HG03439 (cell line): Measurements from ENCODE around the gene PCBD1.

Experiments
- ATAC-seq: cut with Tn5 transposase; IDR thresholded peaks from one replicate; pipeline ENCODE4 v1.9.1; 2021; ENCODE audit warnings: mild to moderate bottlenecking, moderate library complexity; ENCODE audit not compliant: unreplicated experiment

The PCBD1 gene

GRCh38 chr10:70918851-70919530, 30.6 kb upstream of the PCBD1 start:
- ATAC-seq, result no peak

GRCh38 chr10:70917635-70918034, 29.3 kb upstream of the PCBD1 start:
- no peak for ATAC-seq

DNA sequence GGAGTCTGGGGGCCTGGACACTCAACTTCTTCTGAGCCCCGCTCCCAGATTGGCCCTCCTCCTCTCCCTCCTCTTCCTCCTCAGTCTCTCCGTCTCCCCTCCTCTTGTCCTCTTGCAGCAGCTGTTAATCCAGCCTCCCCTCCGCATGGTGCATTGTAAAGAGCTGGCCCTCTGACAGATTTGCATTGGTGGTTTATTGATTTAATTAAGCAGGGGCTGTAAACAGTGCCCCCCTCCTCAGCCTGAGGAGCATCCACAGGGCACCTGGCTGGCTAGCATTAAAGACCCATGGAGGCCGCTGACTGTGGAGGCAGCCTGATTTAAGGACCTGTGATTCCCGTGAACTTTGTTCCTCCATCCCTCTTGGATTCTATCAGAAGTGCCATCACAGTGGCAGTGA, 28.9 kb upstream of the PCBD1 start:
- no peak for ATAC-seq

DNA sequence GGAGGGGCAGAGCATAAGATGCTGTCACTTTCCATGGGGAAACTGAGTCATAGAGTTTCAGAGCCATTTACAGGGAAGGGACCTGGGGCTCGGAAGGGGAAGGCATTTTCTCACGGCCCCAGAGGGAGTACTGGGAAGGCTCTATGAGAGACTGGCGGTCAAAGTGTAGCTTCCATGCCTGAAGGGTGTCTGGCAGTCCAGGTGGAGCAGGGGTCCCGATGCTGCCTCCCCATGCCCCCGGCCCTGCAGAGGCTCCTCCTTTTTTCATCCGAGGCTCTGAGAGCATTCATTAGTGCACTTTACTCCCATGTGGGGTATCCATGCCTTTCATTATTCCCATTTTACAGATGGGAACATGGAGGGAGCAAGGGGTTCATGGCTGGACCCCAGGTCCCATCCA, 27.9 kb upstream of the PCBD1 start:
- ATAC-seq, result no peak

GRCh38 chr10:70915806-70916205, 27.4 kb upstream of the PCBD1 start:
- ATAC-seq, result no peak

- ATAC-seq, result no peak
Observed at GRCh38 chr10:70915206-70915605, 26.8 kb upstream of the PCBD1 start.

DNA sequence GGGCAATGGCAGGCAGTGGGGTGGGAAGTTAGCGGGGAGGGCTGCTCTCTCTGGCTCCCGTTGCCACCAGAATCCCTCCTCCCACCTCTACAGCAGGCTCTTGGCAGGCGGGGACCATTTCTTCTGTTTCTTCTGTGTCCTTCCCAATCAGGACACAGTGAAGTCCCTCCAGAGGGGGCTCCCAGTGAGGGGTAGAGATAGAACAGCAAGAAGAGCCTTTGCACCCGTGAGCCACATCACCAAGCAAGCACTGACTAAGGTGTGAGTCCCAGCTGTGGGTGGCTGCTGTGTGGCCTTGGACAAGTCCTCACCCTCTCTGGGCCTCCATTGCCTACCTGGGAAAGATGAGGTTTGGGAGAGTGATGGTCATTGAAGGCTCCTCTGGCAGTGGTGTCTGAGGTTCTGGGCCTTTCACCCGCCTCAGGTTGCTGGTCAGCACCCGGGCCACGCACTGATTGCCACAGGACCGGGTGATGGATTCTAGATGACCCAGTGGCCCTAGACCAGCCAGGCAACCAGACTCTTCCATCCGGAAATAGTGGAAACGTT, 26.0 kb upstream of the PCBD1 start:
- no peak for ATAC-seq

GRCh38 chr10:70913893-70914240, 25.5 kb upstream of the PCBD1 start:
- ATAC-seq, result no peak

DNA sequence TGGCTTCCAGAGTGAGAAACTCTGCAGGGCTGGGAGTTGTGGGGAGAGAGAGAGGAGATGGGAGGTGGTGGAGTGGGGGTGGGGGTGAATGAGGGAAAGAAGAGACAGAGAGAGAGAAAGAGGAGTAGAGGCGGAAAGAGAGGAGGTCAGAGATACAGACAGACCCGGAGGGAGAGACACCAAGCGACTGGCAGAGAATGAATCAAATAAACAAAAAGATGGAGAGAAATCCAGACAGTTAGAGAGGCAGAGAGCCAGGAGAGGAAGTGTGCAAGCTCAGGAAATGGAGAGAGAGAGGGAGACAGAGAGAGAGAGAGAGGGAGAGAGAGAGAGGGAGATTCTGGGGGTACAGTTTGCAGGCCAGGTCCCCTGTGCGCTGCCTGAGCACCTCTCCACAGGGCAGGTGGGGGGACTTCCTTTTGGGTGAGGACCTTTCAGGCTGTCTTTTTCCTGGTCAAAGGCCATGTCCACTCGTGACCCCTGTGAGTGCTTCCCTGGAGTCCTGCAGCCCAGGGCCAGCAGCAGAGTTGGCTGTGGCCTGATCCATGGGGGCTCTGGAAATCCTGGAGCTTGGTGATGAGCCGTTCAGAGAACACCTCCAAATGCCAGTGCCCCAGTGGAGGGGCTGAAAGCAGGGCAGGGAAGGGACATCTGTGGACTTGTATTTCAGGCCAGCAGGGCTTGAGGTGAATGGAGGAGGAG, 25.0 kb upstream of the PCBD1 start:
- no peak for ATAC-seq

DNA sequence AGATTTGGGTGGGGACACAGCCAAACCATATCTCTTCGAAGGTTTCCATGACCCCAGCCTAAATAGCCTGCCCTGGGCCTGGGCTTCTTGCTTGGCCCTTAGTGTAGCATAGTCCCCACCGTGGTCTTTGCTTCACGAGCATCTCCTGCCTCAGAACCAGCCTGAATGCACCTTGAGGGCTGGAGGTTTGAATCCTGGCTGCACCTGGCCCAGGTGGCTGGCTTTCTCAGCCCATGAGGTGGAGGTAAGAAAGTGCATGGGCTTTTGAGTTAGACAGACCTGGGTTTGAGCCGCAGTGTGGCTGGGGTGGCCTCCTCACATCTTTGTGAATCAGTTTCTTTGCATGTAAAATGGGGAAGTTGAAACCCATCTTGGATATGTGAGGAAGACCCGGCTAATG, 24.2 kb upstream of the PCBD1 start:
- no peak for ATAC-seq

DNA sequence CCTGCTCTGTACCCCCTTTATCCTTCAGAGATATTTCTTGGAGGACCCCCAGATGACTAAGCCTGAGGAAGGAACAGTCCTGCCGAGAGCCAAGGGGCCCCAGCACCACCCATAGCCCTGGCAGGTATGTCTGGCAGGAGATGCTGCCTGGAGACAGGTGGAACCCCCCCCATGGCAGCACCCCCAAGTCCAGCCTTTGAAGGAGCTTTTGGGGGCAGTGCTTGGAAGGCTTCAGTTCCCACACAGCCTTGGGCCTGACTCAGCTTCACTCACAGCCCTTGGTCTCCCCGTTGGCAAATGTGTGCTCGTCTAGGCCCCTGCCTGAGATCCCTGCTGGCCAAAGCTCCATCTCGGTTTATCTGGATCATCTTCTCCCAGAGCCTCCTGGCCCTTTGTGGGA, 23.0 kb upstream of the PCBD1 start:
- ATAC-seq, result no peak

DNA sequence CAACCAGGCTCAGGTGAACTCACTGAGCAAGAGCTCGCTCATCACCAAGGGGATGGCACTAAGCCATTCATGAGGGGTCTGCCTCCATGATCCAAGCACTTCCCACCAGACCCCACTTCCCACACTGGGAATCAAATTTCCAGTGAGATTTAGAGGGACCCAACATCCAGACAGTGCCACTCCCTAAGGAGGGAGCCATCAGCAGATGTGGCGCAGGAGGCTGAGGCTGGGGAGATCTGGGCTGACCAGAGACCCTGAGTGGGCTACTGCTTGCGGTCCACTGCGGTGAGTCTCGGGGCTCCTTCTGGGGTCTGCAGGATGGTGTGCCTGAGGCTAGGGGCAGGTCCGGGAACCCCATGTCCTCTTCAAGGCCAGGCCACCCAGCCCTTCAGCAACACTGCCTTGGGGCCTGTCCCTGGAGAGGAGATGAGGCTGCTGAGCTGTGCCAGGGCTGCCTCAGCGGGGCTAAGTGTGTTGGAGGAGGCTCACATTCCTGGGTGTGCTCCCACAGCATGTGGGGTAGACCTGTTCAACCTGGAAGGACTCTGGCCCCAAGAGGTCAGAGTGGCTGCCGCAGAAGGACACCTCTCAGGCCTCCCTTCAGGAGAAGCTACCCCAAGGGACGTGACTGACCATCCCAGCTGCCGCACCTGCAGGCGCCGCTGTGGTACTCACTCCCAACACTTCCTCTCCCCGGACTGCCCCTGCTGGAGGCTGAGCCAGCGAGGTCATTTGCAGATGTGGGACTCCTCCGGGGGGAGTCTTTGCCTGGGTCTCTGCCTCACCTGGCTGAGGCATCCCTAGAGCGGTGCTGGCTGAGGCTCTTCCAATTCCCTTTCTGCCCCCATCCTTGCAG, 22.3 kb upstream of the PCBD1 start:
- no peak for ATAC-seq

GRCh38 chr10:70909326-70909935, 21.1 kb upstream of the PCBD1 start:
- ATAC-seq, result no peak

- no peak for ATAC-seq
Observed at GRCh38 chr10:70908406-70909296, 20.3 kb upstream of the PCBD1 start.

- no peak for ATAC-seq
Observed at GRCh38 chr10:70907637-70908405, 19.5 kb upstream of the PCBD1 start.

DNA sequence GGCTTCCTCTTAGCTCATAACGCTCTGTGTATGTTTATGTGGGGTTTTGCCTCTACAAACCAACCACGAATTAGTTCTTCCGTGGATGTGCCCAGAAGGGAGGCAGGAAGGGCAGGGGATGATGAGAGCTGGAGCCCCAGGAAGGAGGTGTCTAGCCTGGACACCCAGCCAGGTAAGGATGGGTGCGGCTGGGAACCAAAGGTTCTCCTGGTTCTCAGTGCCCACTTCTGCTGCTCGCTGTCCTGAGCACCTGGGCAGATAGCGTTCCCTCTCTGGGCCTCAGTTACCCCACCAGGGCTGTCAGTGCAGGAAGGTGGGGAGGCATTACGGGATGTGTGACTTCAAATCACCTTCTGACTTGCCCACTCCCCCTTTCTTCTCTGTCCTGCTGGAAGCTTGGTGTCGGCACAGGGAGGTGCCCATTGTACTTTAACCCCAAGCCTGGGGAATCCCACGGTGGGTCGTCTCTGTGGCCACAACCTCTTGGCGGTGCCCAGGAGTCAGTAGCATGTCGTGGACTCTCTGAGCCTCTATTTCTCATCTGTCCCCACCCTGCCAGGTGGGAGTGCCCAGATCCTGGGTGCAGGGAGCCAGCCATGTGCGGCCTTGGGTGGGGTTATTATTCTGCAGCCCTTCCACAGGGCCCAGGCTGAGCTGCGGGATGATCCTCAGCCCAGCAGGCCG, 18.7 kb upstream of the PCBD1 start:
- no peak for ATAC-seq

- no peak for ATAC-seq
Observed at GRCh38 chr10:70906031-70906783, 17.8 kb upstream of the PCBD1 start.
